Vagina (tissue), 2 donors: ENCODE measurements around the gene DDR1. TPM values are rescaled to one million over a fixed set of nuclear protein-coding genes. Genes with fewer than 3 reads are reported as not detected.
"Not testable (repeated sequence)": the region's sequence is repeated elsewhere in the genome, so short reads cannot be mapped to it uniquely, and the experiment has no call there.

ENCODE experiments used
- DNase-seq, 2 donors: peaks; one replicate each; pipeline ENCODE4 v3.0.0-alpha.2; 2017; ENCODE audit errors: extremely low spot score in 2 of 2
- H3K27ac ChIP-seq: fragments of 200-600 bp; sonication (generic); one replicate; pipeline ENCODE4 v1.5.1; 2019
- H3K27me3 ChIP-seq: fragments of 200-600 bp; sonication (generic); one replicate; pipeline ENCODE4 v1.5.1; 2019
- H3K36me3 ChIP-seq, 2 donors: fragments of 200-600 bp; sonication (generic); one replicate each; pipeline ENCODE4 v1.5.1; 2017 to 2019
- H3K4me1 ChIP-seq: fragments of 200-600 bp; sonication (generic); one replicate; pipeline ENCODE4 v1.5.1; 2019
- H3K4me3 ChIP-seq, 2 donors: fragments of 200-600 bp; sonication (generic); 1 replicate in 1 of 2; 2 replicates in 1 of 2; pipeline ENCODE4 v1.5.1; 2016 to 2019
- H3K9me3 ChIP-seq: fragments of 200-600 bp; sonication (generic); one replicate; pipeline ENCODE4 v1.5.1; 2019
- POLR2A ChIP-seq, 2 donors: fragments of 450-650 bp; IDR thresholded peaks; one replicate each; pipeline ENCODE4 v1.6.1; 2017; ENCODE audit warnings: antibody characterized with exemption in 2 of 2, mild to moderate bottlenecking in 2 of 2, moderate library complexity in 2 of 2
- POLR2AphosphoS5 ChIP-seq, 2 donors: sonication (generic); formaldehyde crosslinking; IDR thresholded peaks; one replicate each; pipeline ENCODE4 v1.9.0; 2017; ENCODE audit warnings: antibody characterized with exemption in 2 of 2, mild to moderate bottlenecking in 2 of 2, low read depth in 1 of 2; ENCODE audit not compliant: insufficient read depth in 1 of 2
- intact Hi-C: fragments of 100-400 bp; cut with DNase I; formaldehyde crosslinking; loops from one replicate; pipeline ENCODE4 v1.15.1; 2023
- total RNA-seq: library from RNA; depleted of rRNA; stranded (reverse); fragments of >200 nt; gene quantifications from one replicate; pipeline ENCODE4 v1.2.3, GENCODE V29; 2016
- TF ChIP-seq, protein P1 (sequence below), 3 experiments: fragments of 450-650 bp in 2 of 3; fragments of 200-600 bp in 1 of 3; sonication (generic) in 1 of 3; IDR thresholded peaks; one replicate each; pipeline ENCODE4 v1.5.1; 2017 to 2019; ENCODE audit warnings: antibody characterized with exemption in 3 of 3, mild to moderate bottlenecking in 2 of 3, moderate library complexity in 2 of 3

DDR1 gene
- total RNA-seq, 1 donor from 2014 or later: 71.5 TPM

DNA sequence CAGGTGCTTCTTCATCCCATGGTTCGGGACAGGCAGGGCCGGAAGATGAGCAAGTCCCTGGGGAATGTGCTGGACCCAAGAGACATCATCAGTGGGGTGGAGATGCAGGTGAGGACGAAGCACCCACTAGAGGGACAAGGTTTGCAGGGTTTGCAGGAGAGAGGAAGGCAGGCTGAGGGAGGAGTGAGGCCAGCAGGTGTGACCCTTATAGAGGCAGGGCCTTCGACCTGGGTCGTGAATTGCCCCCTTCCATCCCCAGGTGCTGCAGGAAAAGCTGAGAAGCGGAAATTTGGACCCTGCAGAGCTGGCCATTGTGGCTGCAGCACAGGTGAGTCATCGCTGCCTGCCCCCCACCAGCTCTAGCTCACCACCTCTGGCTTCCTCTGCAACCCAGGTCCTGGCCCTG lies 38.1 kb downstream of the DDR1 start:
- intact Hi-C loops: loop anchor here (5.0 kb wide), 1 partner anchor 145 kb away; no protein-coding TSS in a partner anchor
- DNase-seq: no peak
- no peaks in the 10 kb centered on the region for H3K4me1 ChIP-seq
- no peaks in the 10 kb centered on the region for H3K27me3 ChIP-seq
- peaks cover 0 to 65% of the 10 kb centered on the region in 2 donors for H3K36me3 ChIP-seq
- TF ChIP-seq POLR2A (IDR thresholded peaks at IDR 0.05): no peak
- no peak for TF ChIP-seq POLR2AphosphoS5 (IDR thresholded peaks at IDR 0.05; ENCODE audit: insufficient read depth in 1 of 2, low read depth in 1 of 2)
- TF ChIP-seq, protein P1, sequence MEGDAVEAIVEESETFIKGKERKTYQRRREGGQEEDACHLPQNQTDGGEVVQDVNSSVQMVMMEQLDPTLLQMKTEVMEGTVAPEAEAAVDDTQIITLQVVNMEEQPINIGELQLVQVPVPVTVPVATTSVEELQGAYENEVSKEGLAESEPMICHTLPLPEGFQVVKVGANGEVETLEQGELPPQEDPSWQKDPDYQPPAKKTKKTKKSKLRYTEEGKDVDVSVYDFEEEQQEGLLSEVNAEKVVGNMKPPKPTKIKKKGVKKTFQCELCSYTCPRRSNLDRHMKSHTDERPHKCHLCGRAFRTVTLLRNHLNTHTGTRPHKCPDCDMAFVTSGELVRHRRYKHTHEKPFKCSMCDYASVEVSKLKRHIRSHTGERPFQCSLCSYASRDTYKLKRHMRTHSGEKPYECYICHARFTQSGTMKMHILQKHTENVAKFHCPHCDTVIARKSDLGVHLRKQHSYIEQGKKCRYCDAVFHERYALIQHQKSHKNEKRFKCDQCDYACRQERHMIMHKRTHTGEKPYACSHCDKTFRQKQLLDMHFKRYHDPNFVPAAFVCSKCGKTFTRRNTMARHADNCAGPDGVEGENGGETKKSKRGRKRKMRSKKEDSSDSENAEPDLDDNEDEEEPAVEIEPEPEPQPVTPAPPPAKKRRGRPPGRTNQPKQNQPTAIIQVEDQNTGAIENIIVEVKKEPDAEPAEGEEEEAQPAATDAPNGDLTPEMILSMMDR (IDR thresholded peaks at IDR 0.05): no peak
- no peaks in the 10 kb centered on the region for H3K9me3 ChIP-seq
- H3K27ac ChIP-seq: no peak overlapping the region
- no peak overlapping the region for H3K4me3 ChIP-seq

GRCh38 chr6:30924040-30924627 lies 39.8 kb downstream of the DDR1 start:
- H3K27me3 ChIP-seq, DNase-seq, H3K4me3 ChIP-seq, H3K9me3 ChIP-seq, H3K27ac ChIP-seq, H3K4me1 ChIP-seq: not testable (repeated sequence)
- peaks cover 0 to 61% of the 10 kb centered on the region in 2 donors for H3K36me3 ChIP-seq
- intact Hi-C loops: loop anchor here (5.0 kb wide), 1 partner anchor 143 kb away; no protein-coding TSS in a partner anchor

- Histone ChIP-seq H3K36me3 (peaks cover 0 to 40% of the 10 kb centered on the region in 2 donors), H3K4me1 (no peaks in the 10 kb centered on the region), H3K4me3 (no peak overlapping the region), H3K27me3 (no peaks in the 10 kb centered on the region), H3K27ac (peak overlapping the region; percentile 23), H3K9me3 (no peaks in the 10 kb centered on the region)
- TF ChIP-seq, protein P1 (IDR thresholded peaks at IDR 0.05): no peak
- TF ChIP-seq POLR2AphosphoS5 (IDR thresholded peaks at IDR 0.05; ENCODE audit: insufficient read depth in 1 of 2, low read depth in 1 of 2): peak in 1 of 2 donors; percentile 8
- no peak for TF ChIP-seq POLR2A (IDR thresholded peaks at IDR 0.05)
- intact Hi-C loops: no loop called here
- DNase-seq: no peak
Observed at GRCh38 chr6:30926644-30927043, 42.3 kb downstream of the DDR1 start.

DNA sequence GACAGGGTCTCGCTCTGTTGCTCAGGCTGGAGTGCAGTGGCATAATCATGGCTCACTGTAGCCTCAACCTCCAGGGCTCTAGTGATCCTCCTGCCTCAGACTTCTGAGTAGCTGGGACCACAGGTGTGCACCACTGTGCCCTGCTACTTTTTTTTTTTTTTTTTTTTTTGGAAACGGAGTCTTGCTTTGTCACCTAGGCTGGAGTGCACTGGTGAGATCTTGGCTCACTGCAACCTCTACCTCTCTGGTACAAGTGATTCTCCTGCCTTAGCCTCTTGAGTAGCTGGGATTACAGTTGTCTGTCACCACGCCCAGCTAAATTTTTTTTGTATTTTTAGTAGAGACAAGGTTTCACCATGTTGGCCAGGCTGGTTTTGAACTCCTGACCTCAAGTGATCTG lies 42.8 kb downstream of the DDR1 start:
- peaks cover 0 to 36% of the 10 kb centered on the region in 2 donors for H3K36me3 ChIP-seq
- H3K4me1 ChIP-seq, H3K27me3 ChIP-seq, H3K4me3 ChIP-seq, H3K27ac ChIP-seq, H3K9me3 ChIP-seq, intact Hi-C loops, DNase-seq: not testable (repeated sequence)
- peak in 1 of 2 donors; percentile 5 for TF ChIP-seq POLR2AphosphoS5 (IDR thresholded peaks at IDR 0.05; ENCODE audit: insufficient read depth in 1 of 2, low read depth in 1 of 2)

GRCh38 chr6:30928677-30929076 lies 44.4 kb downstream of the DDR1 start:
- H3K27me3 ChIP-seq: no peaks in the 10 kb centered on the region
- intact Hi-C loops: no loop called here
- TF ChIP-seq, protein P1 (IDR thresholded peaks at IDR 0.05): no peak
- TF ChIP-seq POLR2A (IDR thresholded peaks at IDR 0.05): no peak
- no peak for TF ChIP-seq POLR2AphosphoS5 (IDR thresholded peaks at IDR 0.05; ENCODE audit: insufficient read depth in 1 of 2, low read depth in 1 of 2)

GRCh38 chr6:30930506-30930905 lies 46.2 kb downstream of the DDR1 start:
- no peaks in the 10 kb centered on the region for H3K4me1 ChIP-seq
- H3K9me3 ChIP-seq: no peaks in the 10 kb centered on the region
- intact Hi-C loops: no loop called here
- no peaks in the 10 kb centered on the region for H3K27me3 ChIP-seq
- no peak for TF ChIP-seq POLR2AphosphoS5 (IDR thresholded peaks at IDR 0.05; ENCODE audit: insufficient read depth in 1 of 2, low read depth in 1 of 2)
- TF ChIP-seq, protein P1 (IDR thresholded peaks at IDR 0.05): no peak
- TF ChIP-seq POLR2A (IDR thresholded peaks at IDR 0.05): no peak
- peaks cover 0 to 12% of the 10 kb centered on the region in 2 donors for H3K36me3 ChIP-seq
- no peak for DNase-seq
- no peak overlapping the region for H3K27ac ChIP-seq
- H3K4me3 ChIP-seq: no peak overlapping the region

More at GRCh38 chr6:30928677-30929076, 44.4 kb downstream of the DDR1 start:
- Histone ChIP-seq H3K36me3 (peaks cover 0 to 22% of the 10 kb centered on the region in 2 donors), H3K4me3 (no peak overlapping the region), H3K9me3 (no peaks in the 10 kb centered on the region), H3K4me1 (no peaks in the 10 kb centered on the region), H3K27ac (no peak overlapping the region)
- DNase-seq: no peak
